Nephron progenitor cell (in vitro differentiated cells): Measurements from ENCODE around the gene TEPSIN.

Experiments
- DNase-seq: peaks from one replicate; pipeline ENCODE4 v3.0.0; 2021
- H3K27ac Mint-ChIP-seq: 2 replicates; pipeline ENCODE4 v1.8.0; 2021; ENCODE audit warnings: mild to moderate bottlenecking, moderate library complexity, mixed read lengths
- H3K27me3 Mint-ChIP-seq: 2 replicates; pipeline ENCODE4 v1.8.0; 2021; ENCODE audit warnings: mild to moderate bottlenecking, low read depth, mixed read lengths; ENCODE audit not compliant: poor library complexity
- H3K36me3 Mint-ChIP-seq: 2 replicates; pipeline ENCODE4 v1.8.0; 2021; ENCODE audit warnings: low read depth, mixed read lengths
- H3K4me1 Mint-ChIP-seq: 2 replicates; pipeline ENCODE4 v1.8.0; 2021; ENCODE audit warnings: mixed read lengths
- H3K4me3 Mint-ChIP-seq: 2 replicates; pipeline ENCODE4 v1.8.0; 2021; ENCODE audit warnings: mild to moderate bottlenecking, moderate library complexity, mixed read lengths
- H3K9me3 Mint-ChIP-seq: 2 replicates; pipeline ENCODE4 v1.8.0; 2021; ENCODE audit warnings: mild to moderate bottlenecking, moderate library complexity, mixed read lengths
- CTCF ChIP-seq: fragments of 200-600 bp; sonication (generic); IDR thresholded peaks from 2 replicates; pipeline ENCODE4 v1.5.0; 2021; ENCODE audit warnings: antibody characterized with exemption

Gene TEPSIN

GRCh38 chr17:81213978-81214377, 24.9 kb downstream of the TEPSIN start:
- Mint-ChIP-seq H3K9me3 (no peaks in the 10 kb centered on the region), H3K36me3 (peaks cover 21% of the 10 kb centered on the region), H3K4me3 (no peak overlapping the region), H3K4me1 (peaks cover 5% of the 10 kb centered on the region), H3K27ac (peak overlapping the region; percentile 86), H3K27me3 (no peaks in the 10 kb centered on the region)
- TF ChIP-seq CTCF, result no peak
- DNase-seq, result no peak

- no peak for TF ChIP-seq CTCF
- Mint-ChIP-seq H3K27ac (peak overlapping the region; percentile 33), H3K9me3 (no peaks in the 10 kb centered on the region), H3K4me1 (peaks cover 5% of the 10 kb centered on the region), H3K27me3 (no peaks in the 10 kb centered on the region), H3K4me3 (no peak overlapping the region), H3K36me3 (peaks cover 17% of the 10 kb centered on the region)
- DNase-seq, result no peak
These were observed 26.5 kb downstream of the TEPSIN start for GRCh38 chr17:81212365-81212764.

- Mint-ChIP-seq H3K9me3 (no peaks in the 10 kb centered on the region), H3K27ac (peak overlapping the region; percentile 87), H3K4me1 (peaks cover 5% of the 10 kb centered on the region), H3K36me3 (peaks cover 9% of the 10 kb centered on the region), H3K4me3 (no peak overlapping the region), H3K27me3 (no peaks in the 10 kb centered on the region)
- no peak for DNase-seq
- no peak for TF ChIP-seq CTCF
These were observed 28.0 kb downstream of the TEPSIN start for GRCh38 chr17:81210868-81211267.

- Mint-ChIP-seq H3K4me3 (no peak overlapping the region), H3K36me3 (peaks cover 5% of the 10 kb centered on the region), H3K27me3 (no peaks in the 10 kb centered on the region), H3K27ac (no peak overlapping the region), H3K9me3 (no peaks in the 10 kb centered on the region), H3K4me1 (peaks cover 5% of the 10 kb centered on the region)
- TF ChIP-seq CTCF, result no peak
- DNase-seq, result no peak
These were observed 28.4 kb downstream of the TEPSIN start for GRCh38 chr17:81210466-81210865.

GRCh38 chr17:81209141-81209540, 29.7 kb downstream of the TEPSIN start:
- peaks cover 5% of the 10 kb centered on the region for H3K4me1 Mint-ChIP-seq
- H3K27me3 Mint-ChIP-seq, result no peaks in the 10 kb centered on the region
- H3K36me3 Mint-ChIP-seq, result peaks cover 4% of the 10 kb centered on the region
- DNase-seq, result no peak
- no peak overlapping the region for H3K4me3 Mint-ChIP-seq
- no peaks in the 10 kb centered on the region for H3K9me3 Mint-ChIP-seq
- no peak overlapping the region for H3K27ac Mint-ChIP-seq
- TF ChIP-seq CTCF, result no peak

GRCh38 chr17:81208651-81209050, 30.2 kb downstream of the TEPSIN start:
- Mint-ChIP-seq H3K27me3 (no peaks in the 10 kb centered on the region), H3K9me3 (no peaks in the 10 kb centered on the region), H3K36me3 (peaks cover 4% of the 10 kb centered on the region), H3K4me1 (peaks cover 5% of the 10 kb centered on the region), H3K27ac (no peak overlapping the region), H3K4me3 (no peak overlapping the region)
- no peak for DNase-seq
- TF ChIP-seq CTCF, result no peak
